ENCODE measurements around the gene PIP4P1. TPM values are rescaled to one million over a fixed set of nuclear protein-coding genes. Genes with fewer than 3 reads are reported as not detected.

PIP4P1 gene
- total and polyA plus RNA-seq, 2 experiments from 2014 or later, result 20.9 to 26.4 TPM

GRCh38 chr14:20441461-20441860 is 19.8 kb downstream of the PIP4P1 start (continued):
- TF ChIP-seq ZNF462 (CRISPR knock-in tag; IDR thresholded peaks at IDR 0.05) (no peak), NANOG (IDR thresholded peaks at IDR 0.05; ENCODE audit: borderline replicate concordance) (no peak)

GRCh38 chr14:20440882-20441281 is 20.4 kb downstream of the PIP4P1 start:
- ATAC-seq (no peak; the same call in 2 of the 3 replicates), DNase-seq (ENCODE audit: low spot score) (no peak)
- Histone ChIP-seq H3K27me3 (ENCODE audit: insufficient read depth) (peaks cover 9% of the 10 kb centered on the region), H3F3A (replicated peaks; ENCODE audit: low read depth) (no peaks in the 10 kb centered on the region), H4K20me1 (replicated peaks; ENCODE audit: insufficient read depth) (no peaks in the 10 kb centered on the region), H3K9me2 (ENCODE audit: insufficient read depth) (0 out of 2 replicates have a peak, but pooled peaks cover 9% of the 10 kb centered on the region), H3K4me2 (no peak overlapping the region), H3K4me3 (no peak overlapping the region), H3K79me2 (replicated peaks; ENCODE audit: insufficient read depth) (no peaks in the 10 kb centered on the region), H2AFZ (no peak overlapping the region), H3K36me3 (ENCODE audit: insufficient read depth) (peaks cover 2% of the 10 kb centered on the region), H3K27ac (ENCODE audit: low read depth) (no peak overlapping the region), H3K4me1 (ENCODE audit: insufficient read depth) (no peaks in the 10 kb centered on the region; the same call in 1 of the 2 replicates)
- H3K4me1 Mint-ChIP-seq, result peaks cover 3% of the 10 kb centered on the region; the same call in 1 of the 3 replicates
- peaks cover 10% of the 10 kb centered on the region for H3K27me3 Mint-ChIP-seq (ENCODE audit: insufficient read depth, low read depth, poor library complexity)
- no peak overlapping the region for H3K4me3 Mint-ChIP-seq
- H3K9me3 Mint-ChIP-seq, result peaks cover 4% of the 10 kb centered on the region; the same call in 2 of the 3 replicates
- H3K36me3 Mint-ChIP-seq (ENCODE audit: low read depth), result peaks cover 7% of the 10 kb centered on the region; the same call in 2 of the 3 replicates
- H3K27ac Mint-ChIP-seq, result no peak overlapping the region
- TF ChIP-seq JUNB (IDR thresholded peaks at IDR 0.05; ENCODE audit: unreplicated experiment) (no peak), EZH2phosphoT487 (IDR thresholded peaks at IDR 0.05; ENCODE audit: unreplicated experiment) (no peak), ETS1 (IDR thresholded peaks at IDR 0.05) (no peak), STAT1 (IDR thresholded peaks at IDR 0.05; ENCODE audit: unreplicated experiment) (no peak), POLR2AphosphoS5 (IDR thresholded peaks at IDR 0.05; ENCODE audit: low read depth) (no peak), ZNF114 (CRISPR knock-in tag; IDR thresholded peaks at IDR 0.05) (no peak), CREB1 (CRISPR knock-in tag; IDR thresholded peaks at IDR 0.05; ENCODE audit: low read depth) (no peak), REST (IDR thresholded peaks at IDR 0.05; ENCODE audit: unreplicated experiment) (no peak), NANOG (IDR thresholded peaks at IDR 0.05; ENCODE audit: borderline replicate concordance) (no peak)

Data from GM23338 (cell line).